ENCODE results near the gene PRRC2C. TPM values are rescaled to one million over a fixed set of nuclear protein-coding genes. Genes with fewer than 3 reads are reported as not detected.
A peak's percentile ranks its signal among the peaks of the same experiment; 100 is the strongest.

PRRC2C gene
- total RNA-seq, 1 experiment from 2014 or later, result 111 TPM

DNA sequence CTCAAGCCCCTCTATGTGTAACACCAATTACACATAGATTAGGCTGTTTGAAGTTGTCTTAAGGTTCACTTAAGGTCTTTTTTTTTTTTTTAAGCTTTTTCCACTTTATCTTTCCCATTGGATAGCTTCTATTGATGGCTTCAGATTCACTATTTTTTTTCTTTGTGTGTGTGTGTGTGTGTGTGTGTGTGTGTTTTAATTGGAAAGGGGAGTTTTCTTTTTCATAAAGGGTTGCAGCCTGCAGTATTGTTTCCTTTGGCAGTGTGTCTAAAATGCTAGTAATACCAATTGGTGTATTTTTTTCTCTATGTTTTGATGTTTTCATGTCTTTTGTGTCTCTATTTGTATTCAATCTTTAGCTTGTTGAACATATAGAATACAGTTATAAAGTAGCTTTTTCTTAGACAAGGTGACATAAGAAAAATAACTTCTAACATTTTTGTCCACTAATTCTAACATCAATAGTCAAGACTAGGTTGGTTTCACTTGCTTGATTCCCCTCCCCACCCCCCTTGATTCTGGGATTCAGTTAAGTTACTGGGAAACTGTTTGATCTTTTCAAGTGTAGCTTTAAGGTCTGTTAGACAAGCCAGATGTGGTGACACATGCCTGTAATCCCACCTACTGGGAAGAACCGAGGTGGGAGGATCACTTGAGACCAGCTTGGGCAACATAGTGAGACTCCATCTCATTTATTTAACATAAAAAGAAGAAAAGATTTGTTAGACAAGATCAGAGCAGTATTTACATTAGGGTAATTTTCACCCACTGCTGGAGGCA, 21.4 kb downstream of the PRRC2C start:
- Histone ChIP-seq H2AFZ (ENCODE audit: low read length) (no peak overlapping the region), H3K79me2 (ENCODE audit: low read length) (peaks cover 100% of the 10 kb centered on the region), H3K27me3 (ENCODE audit: low read length) (no peaks in the 10 kb centered on the region), H4K20me1 (ENCODE audit: insufficient read depth, low read depth, low read length) (peaks cover 87% of the 10 kb centered on the region), H3K9ac (ENCODE audit: low read length) (no peak overlapping the region), H3K9me2 (replicated peaks; ENCODE audit: insufficient read depth, low read length) (no peaks in the 10 kb centered on the region), H3K27ac (ENCODE audit: low read length) (no peak overlapping the region; the same call in 1 of the 2 replicates), H3K4me3 (ENCODE audit: low read length) (no peak overlapping the region), H3K36me3 (ENCODE audit: insufficient read depth, low read length) (peaks cover 12% of the 10 kb centered on the region; the same call in 1 of the 2 replicates), H3K4me2 (ENCODE audit: low read depth, low read length, poor library complexity, severe bottlenecking) (no peak overlapping the region), H3K9me3 (ENCODE audit: low read length) (no peaks in the 10 kb centered on the region), H3K4me1 (ENCODE audit: low read length) (peaks cover 55% of the 10 kb centered on the region)
- no peak for DNase-seq

DNA sequence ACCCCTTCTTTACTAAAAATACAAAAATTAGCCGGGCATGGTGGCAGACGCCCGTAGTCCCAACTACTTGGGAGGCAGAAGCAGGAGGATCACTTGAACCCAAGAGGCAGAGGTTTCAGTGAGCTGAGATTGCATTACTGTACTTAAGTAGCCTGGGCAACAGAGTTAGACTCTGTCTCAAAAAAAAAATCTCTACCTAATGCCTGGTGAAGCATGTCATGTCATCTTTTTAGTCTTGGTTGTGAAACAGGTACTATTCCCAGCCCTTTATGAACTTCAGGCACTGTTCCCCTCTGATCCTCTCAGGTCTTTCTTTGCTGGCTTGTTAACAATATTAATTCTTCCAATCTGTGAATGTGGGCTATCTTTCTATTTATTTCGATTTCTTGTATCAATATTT, 22.1 kb downstream of the PRRC2C start:
- Histone ChIP-seq H3K79me2 (ENCODE audit: low read length) (peaks cover 100% of the 10 kb centered on the region), H4K20me1 (ENCODE audit: insufficient read depth, low read depth, low read length) (peaks cover 84% of the 10 kb centered on the region), H3K9ac (ENCODE audit: low read length) (no peak overlapping the region), H3K27ac (ENCODE audit: low read length) (no peak overlapping the region), H3K4me2 (ENCODE audit: low read depth, low read length, poor library complexity, severe bottlenecking) (no peak overlapping the region), H3K36me3 (ENCODE audit: insufficient read depth, low read length) (peaks cover 6% of the 10 kb centered on the region; the same call in 1 of the 2 replicates), H3K9me3 (ENCODE audit: low read length) (no peaks in the 10 kb centered on the region), H3K27me3 (ENCODE audit: low read length) (no peaks in the 10 kb centered on the region), H3K4me1 (ENCODE audit: low read length) (peaks cover 48% of the 10 kb centered on the region), H3K4me3 (ENCODE audit: low read length) (no peak overlapping the region), H2AFZ (ENCODE audit: low read length) (no peak overlapping the region), H3K9me2 (replicated peaks; ENCODE audit: insufficient read depth, low read length) (no peaks in the 10 kb centered on the region)
- no peak for DNase-seq

DNA sequence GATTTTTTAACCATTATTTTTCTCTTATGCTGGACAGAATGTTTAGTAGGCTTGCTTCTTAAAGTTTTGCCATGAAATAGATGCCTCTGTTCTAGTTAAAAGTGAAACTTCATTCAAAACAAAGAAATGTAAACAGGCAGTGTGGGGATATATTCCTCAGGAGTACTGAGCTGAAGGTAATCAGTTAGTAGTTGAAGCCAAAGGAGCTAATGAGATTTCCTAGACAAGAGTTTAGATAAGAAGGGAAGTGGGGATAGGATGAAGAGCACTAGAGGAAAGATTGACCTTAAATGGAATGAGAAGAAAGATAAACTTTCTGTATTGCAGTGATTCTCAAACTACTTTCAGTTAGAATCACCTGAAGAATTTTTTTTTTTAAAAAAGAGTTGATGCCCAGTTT, 23.9 kb downstream of the PRRC2C start:
- no peaks in the 10 kb centered on the region for H3K27me3 ChIP-seq (ENCODE audit: low read length)
- no peak overlapping the region for H3K27ac ChIP-seq (ENCODE audit: low read length)
- H3K9me2 ChIP-seq (replicated peaks; ENCODE audit: insufficient read depth, low read length), result no peaks in the 10 kb centered on the region
- no peak overlapping the region for H3K9ac ChIP-seq (ENCODE audit: low read length)
- H3K9me3 ChIP-seq (ENCODE audit: low read length), result no peaks in the 10 kb centered on the region
- no peak overlapping the region for H3K4me2 ChIP-seq (ENCODE audit: low read depth, low read length, poor library complexity, severe bottlenecking)
- H3K79me2 ChIP-seq (ENCODE audit: low read length), result peaks cover 100% of the 10 kb centered on the region
- H2AFZ ChIP-seq (ENCODE audit: low read length), result no peak overlapping the region
- no peak for DNase-seq
- H3K4me1 ChIP-seq (ENCODE audit: low read length), result peaks cover 45% of the 10 kb centered on the region
- no peak overlapping the region for H3K4me3 ChIP-seq (ENCODE audit: low read length)
- H4K20me1 ChIP-seq (ENCODE audit: insufficient read depth, low read depth, low read length), result peaks cover 86% of the 10 kb centered on the region
- peaks cover 11% of the 10 kb centered on the region; the same call in 1 of the 2 replicates for H3K36me3 ChIP-seq (ENCODE audit: insufficient read depth, low read length)

DNA sequence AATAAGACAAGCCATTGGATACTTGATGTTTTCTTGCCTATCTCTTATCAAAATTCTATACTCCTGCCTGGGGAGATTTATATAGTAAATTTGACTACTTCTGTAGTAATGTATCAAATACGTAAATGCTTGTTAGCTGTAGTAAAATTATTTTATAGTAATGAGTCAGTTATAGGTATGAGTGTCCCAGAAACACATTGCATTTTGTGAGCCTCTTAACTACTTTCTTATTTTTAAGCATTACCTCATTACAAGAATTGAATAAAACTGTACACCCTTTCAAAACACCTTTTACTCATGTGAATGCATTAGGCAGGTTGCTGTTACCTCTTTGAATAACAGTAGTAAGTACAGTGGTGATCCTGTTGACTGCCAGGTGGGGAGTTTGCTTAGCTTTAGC, 28.4 kb downstream of the PRRC2C start:
- no peak overlapping the region for H3K27ac ChIP-seq (ENCODE audit: low read length)
- H3K9ac ChIP-seq (ENCODE audit: low read length), result no peak overlapping the region
- H3K27me3 ChIP-seq (ENCODE audit: low read length), result no peaks in the 10 kb centered on the region
- no peak overlapping the region for H3K4me3 ChIP-seq (ENCODE audit: low read length)
- H4K20me1 ChIP-seq (ENCODE audit: insufficient read depth, low read depth, low read length), result peaks cover 47% of the 10 kb centered on the region
- H3K36me3 ChIP-seq (ENCODE audit: insufficient read depth, low read length), result peaks cover 47% of the 10 kb centered on the region; the same call in 1 of the 2 replicates
- H3K4me2 ChIP-seq (ENCODE audit: low read depth, low read length, poor library complexity, severe bottlenecking), result no peak overlapping the region
- peaks cover 17% of the 10 kb centered on the region for H3K4me1 ChIP-seq (ENCODE audit: low read length)
- no peaks in the 10 kb centered on the region for H3K9me3 ChIP-seq (ENCODE audit: low read length)
- H3K79me2 ChIP-seq (ENCODE audit: low read length), result peaks cover 95% of the 10 kb centered on the region
- no peak overlapping the region for H2AFZ ChIP-seq (ENCODE audit: low read length)
- DNase-seq, result no peak
- no peaks in the 10 kb centered on the region for H3K9me2 ChIP-seq (replicated peaks; ENCODE audit: insufficient read depth, low read length)

DNA sequence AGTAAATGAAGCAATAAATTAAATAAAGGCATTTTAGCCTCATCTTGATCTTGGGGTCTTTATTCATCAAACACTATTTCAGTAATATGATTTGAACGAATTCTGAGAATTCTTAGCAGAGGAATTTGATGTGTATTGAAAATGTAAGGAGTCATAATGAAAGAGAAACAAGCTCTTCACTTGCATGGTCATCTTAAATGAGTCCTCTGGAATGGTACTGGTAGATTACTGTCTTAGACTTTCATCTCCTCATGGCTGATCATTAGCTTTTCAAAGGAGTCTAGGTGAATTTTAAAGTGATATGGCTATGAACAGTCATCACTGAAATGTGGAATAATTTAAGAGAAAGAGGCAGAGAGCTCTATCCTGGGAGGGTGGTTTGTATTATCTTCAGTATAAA, 30.0 kb downstream of the PRRC2C start:
- Histone ChIP-seq H4K20me1 (ENCODE audit: insufficient read depth, low read depth, low read length) (peaks cover 32% of the 10 kb centered on the region), H3K36me3 (ENCODE audit: insufficient read depth, low read length) (peaks cover 62% of the 10 kb centered on the region; the same call in 1 of the 2 replicates), H3K4me2 (ENCODE audit: low read depth, low read length, poor library complexity, severe bottlenecking) (no peak overlapping the region), H3K27ac (ENCODE audit: low read length) (no peak overlapping the region), H3K9me2 (replicated peaks; ENCODE audit: insufficient read depth, low read length) (no peaks in the 10 kb centered on the region), H3K27me3 (ENCODE audit: low read length) (no peaks in the 10 kb centered on the region), H3K4me3 (ENCODE audit: low read length) (no peak overlapping the region), H3K4me1 (ENCODE audit: low read length) (peaks cover 10% of the 10 kb centered on the region), H2AFZ (ENCODE audit: low read length) (no peak overlapping the region), H3K9ac (ENCODE audit: low read length) (no peak overlapping the region), H3K9me3 (ENCODE audit: low read length) (no peaks in the 10 kb centered on the region), H3K79me2 (ENCODE audit: low read length) (peaks cover 95% of the 10 kb centered on the region)
- no peak for DNase-seq

DNA sequence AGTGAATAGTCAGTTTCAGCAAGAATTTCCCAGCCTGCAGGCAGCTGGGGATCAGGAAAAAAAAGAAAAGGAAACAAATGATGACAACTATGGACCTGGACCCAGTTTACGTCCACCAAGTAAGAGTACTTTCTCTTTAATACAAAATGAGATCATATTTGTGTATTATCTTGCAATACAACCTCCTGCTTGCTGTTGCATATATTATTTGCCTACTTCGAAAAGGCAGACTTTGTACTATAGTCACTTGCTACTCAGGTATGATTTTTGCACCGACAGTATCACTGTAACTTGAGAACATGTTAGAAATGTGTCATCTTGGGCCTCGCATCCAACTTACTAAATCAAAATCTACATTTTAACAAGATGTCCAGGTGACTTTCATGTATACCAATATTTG, 30.4 kb downstream of the PRRC2C start:
- no peaks in the 10 kb centered on the region for H3K9me2 ChIP-seq (replicated peaks; ENCODE audit: insufficient read depth, low read length)
- H3K27me3 ChIP-seq (ENCODE audit: low read length), result no peaks in the 10 kb centered on the region
- no peak overlapping the region for H2AFZ ChIP-seq (ENCODE audit: low read length)
- peaks cover 28% of the 10 kb centered on the region for H4K20me1 ChIP-seq (ENCODE audit: insufficient read depth, low read depth, low read length)
- H3K9me3 ChIP-seq (ENCODE audit: low read length), result no peaks in the 10 kb centered on the region
- no peak overlapping the region for H3K4me2 ChIP-seq (ENCODE audit: low read depth, low read length, poor library complexity, severe bottlenecking)
- DNase-seq, result no peak
- H3K4me3 ChIP-seq (ENCODE audit: low read length), result no peak overlapping the region
- H3K36me3 ChIP-seq (ENCODE audit: insufficient read depth, low read length), result peaks cover 64% of the 10 kb centered on the region; the same call in 1 of the 2 replicates
- H3K4me1 ChIP-seq (ENCODE audit: low read length), result peaks cover 5% of the 10 kb centered on the region; the same call in 1 of the 2 replicates
- peaks cover 92% of the 10 kb centered on the region for H3K79me2 ChIP-seq (ENCODE audit: low read length)
- H3K9ac ChIP-seq (ENCODE audit: low read length), result no peak overlapping the region
- no peak overlapping the region for H3K27ac ChIP-seq (ENCODE audit: low read length)

DNA sequence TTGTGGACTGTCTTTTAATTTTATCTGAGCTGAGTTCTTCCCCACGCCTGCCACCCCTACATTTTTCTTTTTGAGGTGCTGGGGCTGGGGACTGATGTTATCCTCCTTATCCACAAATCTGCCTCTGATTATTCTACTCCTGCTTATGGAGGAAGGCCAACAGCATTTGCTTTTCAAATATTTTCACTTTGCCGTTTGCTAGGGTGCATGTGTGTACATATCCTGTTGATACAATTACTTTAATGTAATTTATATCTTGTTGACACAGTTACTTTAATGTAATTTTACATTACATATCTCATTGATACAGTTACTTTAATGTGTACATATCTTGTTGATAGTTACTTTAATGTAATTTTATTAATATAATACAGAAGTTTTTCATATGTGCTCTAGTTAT, 36.2 kb downstream of the PRRC2C start:
- no peak overlapping the region for H3K9ac ChIP-seq (ENCODE audit: low read length)
- H3K36me3 ChIP-seq (ENCODE audit: insufficient read depth, low read length), result peaks cover 81% of the 10 kb centered on the region
- no peaks in the 10 kb centered on the region for H3K27me3 ChIP-seq (ENCODE audit: low read length)
- no peak overlapping the region for H3K4me2 ChIP-seq (ENCODE audit: low read depth, low read length, poor library complexity, severe bottlenecking)
- peaks cover 81% of the 10 kb centered on the region for H3K79me2 ChIP-seq (ENCODE audit: low read length)
- no peaks in the 10 kb centered on the region for H3K4me1 ChIP-seq (ENCODE audit: low read length)
- no peak for DNase-seq
- H2AFZ ChIP-seq (ENCODE audit: low read length), result no peak overlapping the region
- H3K4me3 ChIP-seq (ENCODE audit: low read length), result no peak overlapping the region
- no peak overlapping the region for H3K27ac ChIP-seq (ENCODE audit: low read length)
- no peaks in the 10 kb centered on the region for H3K9me2 ChIP-seq (replicated peaks; ENCODE audit: insufficient read depth, low read length)
- no peaks in the 10 kb centered on the region for H4K20me1 ChIP-seq (ENCODE audit: insufficient read depth, low read depth, low read length)
- no peaks in the 10 kb centered on the region for H3K9me3 ChIP-seq (ENCODE audit: low read length)

DNA sequence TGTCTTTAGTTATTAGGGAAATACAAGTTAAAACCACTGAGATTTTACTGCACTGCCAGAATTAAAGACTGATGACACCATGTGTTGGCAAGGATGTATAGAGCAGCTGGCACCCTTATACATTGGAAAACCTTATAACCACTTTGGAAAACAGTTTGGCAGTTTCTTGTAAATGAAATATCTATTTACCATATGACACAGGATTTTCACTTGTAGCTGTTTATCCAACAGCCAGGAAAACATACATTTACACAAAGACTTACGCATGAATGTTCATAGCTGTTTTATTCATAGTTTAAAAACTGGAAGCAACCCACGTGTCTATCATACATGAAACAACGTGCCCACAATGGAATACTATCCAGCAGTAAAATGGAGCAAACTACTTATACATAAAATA, 45.3 kb downstream of the PRRC2C start:
- H4K20me1 ChIP-seq (ENCODE audit: insufficient read depth, low read depth, low read length), result no peaks in the 10 kb centered on the region
- H3K4me1 ChIP-seq (ENCODE audit: low read length), result no peaks in the 10 kb centered on the region

More for the DNA sequence above, 45.3 kb downstream of the PRRC2C start:
- no peak overlapping the region for H3K4me2 ChIP-seq (ENCODE audit: low read depth, low read length, poor library complexity, severe bottlenecking)
- DNase-seq, result peak; percentile 17
- peaks cover 45% of the 10 kb centered on the region for H3K79me2 ChIP-seq (ENCODE audit: low read length)
- no peaks in the 10 kb centered on the region for H3K27me3 ChIP-seq (ENCODE audit: low read length)
- peaks cover 67% of the 10 kb centered on the region for H3K36me3 ChIP-seq (ENCODE audit: insufficient read depth, low read length)
- H3K9me3 ChIP-seq (ENCODE audit: low read length), result no peaks in the 10 kb centered on the region
- H3K27ac ChIP-seq (ENCODE audit: low read length), result no peak overlapping the region
- H3K9ac ChIP-seq (ENCODE audit: low read length), result no peak overlapping the region
- H3K9me2 ChIP-seq (replicated peaks; ENCODE audit: insufficient read depth, low read length), result no peaks in the 10 kb centered on the region
- no peak overlapping the region for H2AFZ ChIP-seq (ENCODE audit: low read length)
- no peak overlapping the region for H3K4me3 ChIP-seq (ENCODE audit: low read length)

All from Karpas-422 (cell line).